K562 (cell line): Measurements from ENCODE around the gene PAQR6. TPM values are rescaled to one million over a fixed set of nuclear protein-coding genes. Genes with fewer than 3 reads are reported as not detected.

Experiments
- EHMT2 ChIP-seq: fragments of 450-650 bp; IDR thresholded peaks from 2 replicates; pipeline ENCODE4 v1.6.1; 2018; ENCODE audit warnings: antibody characterized with exemption
- FOXP4 ChIP-seq: sonication (generic); formaldehyde crosslinking; IDR thresholded peaks from 2 replicates; pipeline ENCODE4 v1.8.0; 2022; ENCODE audit warnings: mild to moderate bottlenecking, missing genetic modification reagents, borderline replicate concordance
- HDAC8 ChIP-seq: fragments of 450-650 bp; IDR thresholded peaks from 2 replicates; pipeline ENCODE4 v1.6.1; 2016; ENCODE audit warnings: mild to moderate bottlenecking, missing genetic modification characterization, moderate library complexity, missing compliant biosample characterization
- RERE ChIP-seq: sonication (generic); formaldehyde crosslinking; IDR thresholded peaks from 2 replicates; pipeline ENCODE4 v1.8.0; 2023; ENCODE audit warnings: missing genetic modification reagents, mild to moderate bottlenecking, borderline replicate concordance
- REST ChIP-seq, 2 experiments: fragments of 450-650 bp; formaldehyde crosslinking in 1 of 2; IDR thresholded peaks; 2 replicates each; pipeline versions ENCODE4 v1.4.0 to v1.6.1; 2014 to 2020; ENCODE audit warnings: mild to moderate bottlenecking in 2 of 2, borderline replicate concordance in 1 of 2, low read depth in 1 of 2
- SIX5 ChIP-seq, 2 experiments: IDR thresholded peaks; 2 replicates each; pipeline ENCODE4 v1.6.1; 2011; ENCODE audit warnings: low read length in 2 of 2, borderline replicate concordance in 1 of 2, low read depth in 1 of 2, mild to moderate bottlenecking in 1 of 2, moderate library complexity in 1 of 2; ENCODE audit not compliant: insufficient read depth in 1 of 2
- TCF7 ChIP-seq: sonication (generic); IDR thresholded peaks from 2 replicates; pipeline ENCODE4 v1.6.1; 2016; ENCODE audit warnings: antibody characterized with exemption, borderline replicate concordance
- ZNF384 ChIP-seq: IDR thresholded peaks from 2 replicates; pipeline ENCODE4 v1.6.1; 2012; ENCODE audit warnings: low read depth, low read length, improper control_type of control experiment
- ZNF668 ChIP-seq: fragments of 250-450 bp; sonication (Bioruptor Pico); IDR thresholded peaks from 2 replicates; pipeline ENCODE4 v1.8.0; 2022; ENCODE audit warnings: mild to moderate bottlenecking, inconsistent platforms
- ZNF76 ChIP-seq: fragments of 250-450 bp; sonication (Bioruptor Pico); IDR thresholded peaks from 2 replicates; pipeline ENCODE4 v1.4.0; 2020; ENCODE audit warnings: mild to moderate bottlenecking, moderate library complexity, borderline replicate concordance
- polyA plus RNA-seq, 8 experiments: library from polyadenylated mRNA; depleted of rRNA in 4 of 8; stranded (reverse) in 5 of 8; unstranded in 3 of 8; fragments of >200 nt; fragmentation: Nextera tagmentation in 2 of 8; fragmentation: Illumina TruSeq in 1 of 8; extraction: Ambion mirVana in 2 of 8; extraction: Trizol in 1 of 8; gene quantifications; 2 replicates each; pipeline versions ENCODE4 v1.2.1 to v1.2.3, GENCODE V29; 2011 to 2014; ENCODE audit warnings: inconsistent platforms in 1 of 8, missing spikeins in 1 of 8
- total RNA-seq, 7 experiments: library from RNA; depleted of rRNA in 6 of 7; stranded (reverse); fragments of >200 nt in 6 of 7; fragmentation: Illumina TruSeq in 2 of 7; extraction: Trizol in 2 of 7; gene quantifications; 2 replicates each; pipeline versions ENCODE4 v1.2.1 to v1.2.3, GENCODE V29; 2011 to 2021; ENCODE audit warnings: low replicate concordance in 1 of 7

Gene PAQR6
- total and polyA plus RNA-seq, 9 of the 15 experiments (the other 6 are each of a cell fraction or from before 2014, with no cell fraction given) = 0.07 to 1.8 (median 0.62) TPM

- TF ChIP-seq HDAC8 (no peak), ZNF76 (CRISPR knock-in tag) (no peak), RERE (CRISPR knock-in tag) (no peak), REST (IDR thresholded peaks at IDR 0.05; ENCODE audit: borderline replicate concordance) (no peak), REST (CRISPR knock-in tag; IDR thresholded peaks at IDR 0.05; ENCODE audit: low read depth) (no peak), TCF7 (peak; percentile 68; the same call in 1 of the 2 replicates), SIX5 (IDR thresholded peaks at IDR 0.05; ENCODE audit: borderline replicate concordance in 1 of 2, insufficient read depth in 1 of 2, low read depth in 1 of 2, low read length in 2 of 2) (peak; percentile 81 to 92), FOXP4 (CRISPR knock-in tag) (no peak), ZNF384 (peak; percentile 81), EHMT2 (no peak), ZNF668 (CRISPR knock-in tag) (no peak)
These were observed 34.8 kb upstream of the PAQR6 start, which contains the start of gene SMG5 (continued) for GRCh38 chr1:156282479-156283222.
